GM10248 (cell line): ENCODE data around the gene CMC2.

Experiments
- CTCF ChIA-PET: fragments of 300-600 bp; sonication (Branson Sonifier 250); formaldehyde crosslinking; extraction: SDS; loops from one replicate; lab custom pipeline; 2021; ENCODE audit warnings: antibody characterized with exemption; lab: Yijun Ruan, JAX
- POLR2A ChIA-PET: fragments of 350-650 bp; sonication (Branson Sonifier 250); formaldehyde crosslinking; extraction: SDS; loops from one replicate; lab custom pipeline; 2020; ENCODE audit warnings: antibody characterized with exemption; lab: Yijun Ruan, JAX
- DNase-seq: peaks from one replicate; pipeline ENCODE4 v3.0.0; 2012; ENCODE audit errors: extremely low spot score
- CTCF ChIP-seq: IDR thresholded peaks from 2 replicates; pipeline ENCODE4 v1.5.1; 2012; ENCODE audit warnings: mild to moderate bottlenecking, low read depth; ENCODE audit errors: extremely low read depth, missing control alignments, control extremely low read depth

CMC2 gene

DNA sequence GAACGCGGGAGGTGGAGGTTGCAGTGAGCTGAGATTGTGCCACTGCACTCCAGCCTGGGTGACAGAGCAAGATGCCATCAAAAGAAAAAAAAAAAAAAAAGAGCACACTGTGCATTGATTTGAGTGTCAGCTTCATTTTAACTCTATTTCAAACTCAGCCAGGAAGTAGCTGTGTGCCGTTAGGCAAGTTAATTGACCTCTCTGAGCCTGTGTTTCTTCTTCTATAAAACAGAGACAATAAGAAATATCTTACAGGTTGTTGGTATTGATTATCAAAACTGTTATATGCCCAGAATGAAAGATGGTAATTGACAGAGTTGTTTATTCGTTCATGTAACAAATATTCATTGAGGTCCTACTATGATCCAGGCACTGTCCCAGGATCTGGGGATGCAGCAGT is 83.3 kb downstream of the CMC2 start:
- CTCF ChIA-PET = interaction anchor here (1.0 to 3.0 kb wide), 9 partner anchors 11 to 294 kb away, joined by 3 to 16 read pairs (median 3); no protein-coding TSS in a partner anchor

More for the DNA sequence above, 83.3 kb downstream of the CMC2 start:
- POLR2A ChIA-PET = no interaction called here
- DNase-seq = no peak
- no peak for TF ChIP-seq CTCF
